ENCODE results near the gene POLR3A.

POLR3A gene

GRCh38 chr10:77932016-77932715 is 97.1 kb downstream of the POLR3A start:
- Histone ChIP-seq H3K9ac (ENCODE audit: low read depth, low read length) (no peak overlapping the region), H3K4me3 (ENCODE audit: low read depth, low read length) (no peak overlapping the region), H3K9me3 (ENCODE audit: control insufficient read depth, insufficient read depth, low read length) (no peaks in the 10 kb centered on the region), H3K4me1 (ENCODE audit: control insufficient read depth, insufficient read depth, low read length) (peaks cover 5% of the 10 kb centered on the region), H3K36me3 (ENCODE audit: control insufficient read depth, insufficient read depth, low read length) (no peaks in the 10 kb centered on the region), H3K27me3 (ENCODE audit: control insufficient read depth, insufficient read depth, low read length) (peaks cover 12% of the 10 kb centered on the region)

- Histone ChIP-seq H3K9ac (ENCODE audit: low read depth, low read length) (peak overlapping the region; percentile 65), H3K4me3 (ENCODE audit: low read depth, low read length) (peak overlapping the region; percentile 48), H3K9me3 (ENCODE audit: control insufficient read depth, insufficient read depth, low read length) (no peaks in the 10 kb centered on the region), H3K36me3 (ENCODE audit: control insufficient read depth, insufficient read depth, low read length) (no peaks in the 10 kb centered on the region), H3K4me1 (ENCODE audit: control insufficient read depth, insufficient read depth, low read length) (peaks cover 12% of the 10 kb centered on the region), H3K27me3 (ENCODE audit: control insufficient read depth, insufficient read depth, low read length) (peaks cover 12% of the 10 kb centered on the region)
Measured at GRCh38 chr10:77927402-77928246, 101.7 kb downstream of the POLR3A start.

GRCh38 chr10:77926566-77927401 is 102.5 kb downstream of the POLR3A start, which contains the start of gene DLG5:
TSS of gene DLG5 (minus strand) at chr10:77926755. CDS start at chr10:77926520, 235 bp downstream.
- no peaks in the 10 kb centered on the region for H3K9me3 ChIP-seq (ENCODE audit: control insufficient read depth, insufficient read depth, low read length)
- H3K9ac ChIP-seq (ENCODE audit: low read depth, low read length), result peak within 1 kb of the TSS; percentile 84
- H3K4me1 ChIP-seq (ENCODE audit: control insufficient read depth, insufficient read depth, low read length), result peaks cover 13% of the 10 kb centered on the region
- H3K27me3 ChIP-seq (ENCODE audit: control insufficient read depth, insufficient read depth, low read length), result peaks cover 12% of the 10 kb centered on the region
- H3K36me3 ChIP-seq (ENCODE audit: control insufficient read depth, insufficient read depth, low read length), result no peaks in the 10 kb centered on the region
- peak within 1 kb of the TSS; percentile 61 for H3K4me3 ChIP-seq (ENCODE audit: low read depth, low read length)

- Histone ChIP-seq H3K36me3 (ENCODE audit: control insufficient read depth, insufficient read depth, low read length) (no peaks in the 10 kb centered on the region), H3K4me1 (ENCODE audit: control insufficient read depth, insufficient read depth, low read length) (peaks cover 19% of the 10 kb centered on the region), H3K4me3 (ENCODE audit: low read depth, low read length) (peak overlapping the region; percentile 61), H3K9ac (ENCODE audit: low read depth, low read length) (peak overlapping the region; percentile 84), H3K9me3 (ENCODE audit: control insufficient read depth, insufficient read depth, low read length) (no peaks in the 10 kb centered on the region), H3K27me3 (ENCODE audit: control insufficient read depth, insufficient read depth, low read length) (peaks cover 12% of the 10 kb centered on the region)
Measured at GRCh38 chr10:77925795-77926565, 103.3 kb downstream of the POLR3A start.

- Histone ChIP-seq H3K27me3 (ENCODE audit: control insufficient read depth, insufficient read depth, low read length) (peaks cover 12% of the 10 kb centered on the region), H3K4me1 (ENCODE audit: control insufficient read depth, insufficient read depth, low read length) (peaks cover 19% of the 10 kb centered on the region), H3K9ac (ENCODE audit: low read depth, low read length) (no peak overlapping the region), H3K36me3 (ENCODE audit: control insufficient read depth, insufficient read depth, low read length) (no peaks in the 10 kb centered on the region), H3K4me3 (ENCODE audit: low read depth, low read length) (peak overlapping the region; percentile 61), H3K9me3 (ENCODE audit: control insufficient read depth, insufficient read depth, low read length) (no peaks in the 10 kb centered on the region)
Measured at GRCh38 chr10:77925410-77925794, 103.9 kb downstream of the POLR3A start.

- Histone ChIP-seq H3K4me1 (ENCODE audit: control insufficient read depth, insufficient read depth, low read length) (peaks cover 17% of the 10 kb centered on the region), H3K36me3 (ENCODE audit: control insufficient read depth, insufficient read depth, low read length) (no peaks in the 10 kb centered on the region), H3K9ac (ENCODE audit: low read depth, low read length) (no peak overlapping the region), H3K9me3 (ENCODE audit: control insufficient read depth, insufficient read depth, low read length) (no peaks in the 10 kb centered on the region), H3K4me3 (ENCODE audit: low read depth, low read length) (no peak overlapping the region), H3K27me3 (ENCODE audit: control insufficient read depth, insufficient read depth, low read length) (peaks cover 3% of the 10 kb centered on the region)
Measured at GRCh38 chr10:77922566-77923179, 106.6 kb downstream of the POLR3A start.

GRCh38 chr10:77922055-77922454 is 107.3 kb downstream of the POLR3A start:
- Histone ChIP-seq H3K36me3 (ENCODE audit: control insufficient read depth, insufficient read depth, low read length) (no peaks in the 10 kb centered on the region), H3K27me3 (ENCODE audit: control insufficient read depth, insufficient read depth, low read length) (no peaks in the 10 kb centered on the region), H3K4me3 (ENCODE audit: low read depth, low read length) (no peak overlapping the region), H3K4me1 (ENCODE audit: control insufficient read depth, insufficient read depth, low read length) (peaks cover 14% of the 10 kb centered on the region), H3K9me3 (ENCODE audit: control insufficient read depth, insufficient read depth, low read length) (no peaks in the 10 kb centered on the region), H3K9ac (ENCODE audit: low read depth, low read length) (no peak overlapping the region)

GRCh38 chr10:77921395-77921794 is 107.9 kb downstream of the POLR3A start:
- H3K4me1 ChIP-seq (ENCODE audit: control insufficient read depth, insufficient read depth, low read length), result peaks cover 14% of the 10 kb centered on the region
- H3K4me3 ChIP-seq (ENCODE audit: low read depth, low read length), result no peak overlapping the region
- no peaks in the 10 kb centered on the region for H3K36me3 ChIP-seq (ENCODE audit: control insufficient read depth, insufficient read depth, low read length)
- no peak overlapping the region for H3K9ac ChIP-seq (ENCODE audit: low read depth, low read length)
- no peaks in the 10 kb centered on the region for H3K27me3 ChIP-seq (ENCODE audit: control insufficient read depth, insufficient read depth, low read length)
- H3K9me3 ChIP-seq (ENCODE audit: control insufficient read depth, insufficient read depth, low read length), result no peaks in the 10 kb centered on the region

GRCh38 chr10:77920495-77920894 is 108.8 kb downstream of the POLR3A start:
- peaks cover 14% of the 10 kb centered on the region for H3K4me1 ChIP-seq (ENCODE audit: control insufficient read depth, insufficient read depth, low read length)
- H3K9me3 ChIP-seq (ENCODE audit: control insufficient read depth, insufficient read depth, low read length), result no peaks in the 10 kb centered on the region
- H3K36me3 ChIP-seq (ENCODE audit: control insufficient read depth, insufficient read depth, low read length), result no peaks in the 10 kb centered on the region
- H3K9ac ChIP-seq (ENCODE audit: low read depth, low read length), result no peak overlapping the region
- H3K27me3 ChIP-seq (ENCODE audit: control insufficient read depth, insufficient read depth, low read length), result no peaks in the 10 kb centered on the region
- no peak overlapping the region for H3K4me3 ChIP-seq (ENCODE audit: low read depth, low read length)

GRCh38 chr10:77919713-77920108 is 109.6 kb downstream of the POLR3A start:
- no peaks in the 10 kb centered on the region for H3K27me3 ChIP-seq (ENCODE audit: control insufficient read depth, insufficient read depth, low read length)
- peaks cover 10% of the 10 kb centered on the region for H3K4me1 ChIP-seq (ENCODE audit: control insufficient read depth, insufficient read depth, low read length)
- no peak overlapping the region for H3K4me3 ChIP-seq (ENCODE audit: low read depth, low read length)
- H3K9me3 ChIP-seq (ENCODE audit: control insufficient read depth, insufficient read depth, low read length), result no peaks in the 10 kb centered on the region
- no peak overlapping the region for H3K9ac ChIP-seq (ENCODE audit: low read depth, low read length)
- H3K36me3 ChIP-seq (ENCODE audit: control insufficient read depth, insufficient read depth, low read length), result no peaks in the 10 kb centered on the region
